OCI-LY3 (cell line): Measurements from ENCODE around the gene FAAP100.
"Not testable (repeated sequence)": the region's sequence is repeated elsewhere in the genome, so short reads cannot be mapped to it uniquely, and the experiment has no call there.

Experiments used
- CTCF ChIP-seq: fragments of 200-600, 300-600 bp; sonication (generic); IDR thresholded peaks from 2 replicates; pipeline ENCODE4 v1.5.1; 2014; ENCODE audit warnings: antibody characterized with exemption, low read length, low read depth
- EZH2phosphoT487 ChIP-seq: fragments of 200-600 bp; shearing (Covaris generic); IDR thresholded peaks from 2 replicates; pipeline ENCODE4 v1.6.1; 2018; ENCODE audit warnings: antibody characterized with exemption, mixed run types, low read depth

DNA sequence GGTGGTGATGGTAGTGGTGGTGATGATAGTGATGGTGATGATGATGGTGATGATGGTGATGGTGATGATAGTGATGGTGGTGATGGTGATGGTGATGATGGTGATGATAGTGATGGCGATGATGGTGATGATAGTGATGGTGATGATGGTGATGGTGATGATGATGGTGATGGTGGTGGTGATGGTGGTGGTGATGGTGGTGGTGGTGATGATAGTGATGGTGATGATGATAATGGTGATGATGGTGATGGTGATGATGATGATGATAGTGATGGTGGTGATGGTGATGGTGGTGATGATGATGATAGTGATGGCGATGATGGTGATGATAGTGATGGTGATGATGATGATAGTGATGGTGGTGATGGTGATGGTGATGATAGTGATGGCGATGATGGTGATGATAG lies 20.2 kb downstream of the FAAP100 start:
- TF ChIP-seq CTCF, EZH2phosphoT487: not testable (repeated sequence)
